HS-5 (cell line): ENCODE data around the gene PDGFB.

Experiments used
- DNase-seq: peaks from one replicate; pipeline ENCODE4 v3.0.0-alpha.2; 2012; ENCODE audit warnings: low read depth

The PDGFB gene

DNA sequence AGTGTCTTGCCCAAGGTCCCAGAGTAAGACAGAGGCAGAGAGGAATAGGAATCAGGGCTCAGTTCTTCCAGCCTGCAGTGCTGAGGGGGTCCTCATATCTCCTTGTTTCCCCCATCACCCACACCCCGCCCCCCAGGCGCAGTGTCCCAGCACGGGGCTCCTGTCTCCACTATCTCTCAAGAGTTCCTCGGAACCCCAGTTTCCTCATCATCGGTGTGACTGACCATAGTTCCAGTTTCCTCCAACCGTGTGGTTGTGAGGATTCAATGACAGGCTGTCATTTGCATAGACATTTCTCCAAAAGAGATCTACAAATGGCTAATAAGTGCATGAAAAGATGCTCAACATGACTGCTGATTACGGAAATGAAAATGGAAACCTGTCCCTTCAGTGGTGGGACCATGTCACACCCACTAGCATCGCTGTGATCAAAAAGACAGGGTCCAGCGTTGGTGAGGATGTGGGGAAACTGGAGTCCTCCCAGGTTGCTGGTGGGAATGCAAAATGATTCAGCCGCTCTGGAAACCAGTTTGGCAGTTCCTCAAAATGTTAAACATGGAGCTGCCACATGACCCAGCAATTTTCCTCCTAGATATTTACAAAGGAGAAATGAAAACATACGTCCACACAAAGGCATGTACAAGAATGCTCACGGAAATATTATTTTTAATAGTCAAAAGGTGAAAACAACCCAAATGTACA is 31.8 kb upstream of the PDGFB start:
- DNase-seq = no peak

DNA sequence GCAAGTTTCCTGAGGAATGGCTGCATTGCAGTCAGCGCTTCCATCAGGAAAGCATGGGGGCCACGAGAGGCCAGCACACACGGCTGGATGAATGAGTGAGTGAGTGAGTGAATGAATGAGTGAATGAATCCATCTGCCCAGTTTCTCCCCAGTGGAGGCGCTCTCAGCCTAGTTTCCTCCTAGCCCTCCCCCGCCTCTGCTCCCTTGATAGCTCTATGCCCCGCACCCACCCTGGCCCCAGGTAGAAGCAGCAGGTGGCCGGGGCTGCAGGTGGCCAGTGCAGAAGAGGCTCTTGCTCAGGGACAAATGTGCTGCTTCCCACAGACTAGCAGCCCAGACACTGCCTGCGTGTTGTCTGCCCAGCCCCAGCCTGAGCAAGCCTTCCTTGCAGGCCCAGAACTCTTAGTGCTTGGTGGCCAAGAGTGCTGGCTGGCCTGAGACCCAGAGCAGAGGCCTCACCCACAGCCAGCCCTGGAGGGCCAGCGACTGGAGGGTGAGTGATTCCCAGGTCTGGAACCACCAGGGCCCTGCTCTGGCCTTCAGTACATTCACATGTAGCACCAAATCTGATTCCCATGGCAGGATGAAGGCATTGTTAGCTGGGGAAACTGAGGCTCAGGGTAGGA is 31.1 kb upstream of the PDGFB start:
- DNase-seq = no peak

DNA sequence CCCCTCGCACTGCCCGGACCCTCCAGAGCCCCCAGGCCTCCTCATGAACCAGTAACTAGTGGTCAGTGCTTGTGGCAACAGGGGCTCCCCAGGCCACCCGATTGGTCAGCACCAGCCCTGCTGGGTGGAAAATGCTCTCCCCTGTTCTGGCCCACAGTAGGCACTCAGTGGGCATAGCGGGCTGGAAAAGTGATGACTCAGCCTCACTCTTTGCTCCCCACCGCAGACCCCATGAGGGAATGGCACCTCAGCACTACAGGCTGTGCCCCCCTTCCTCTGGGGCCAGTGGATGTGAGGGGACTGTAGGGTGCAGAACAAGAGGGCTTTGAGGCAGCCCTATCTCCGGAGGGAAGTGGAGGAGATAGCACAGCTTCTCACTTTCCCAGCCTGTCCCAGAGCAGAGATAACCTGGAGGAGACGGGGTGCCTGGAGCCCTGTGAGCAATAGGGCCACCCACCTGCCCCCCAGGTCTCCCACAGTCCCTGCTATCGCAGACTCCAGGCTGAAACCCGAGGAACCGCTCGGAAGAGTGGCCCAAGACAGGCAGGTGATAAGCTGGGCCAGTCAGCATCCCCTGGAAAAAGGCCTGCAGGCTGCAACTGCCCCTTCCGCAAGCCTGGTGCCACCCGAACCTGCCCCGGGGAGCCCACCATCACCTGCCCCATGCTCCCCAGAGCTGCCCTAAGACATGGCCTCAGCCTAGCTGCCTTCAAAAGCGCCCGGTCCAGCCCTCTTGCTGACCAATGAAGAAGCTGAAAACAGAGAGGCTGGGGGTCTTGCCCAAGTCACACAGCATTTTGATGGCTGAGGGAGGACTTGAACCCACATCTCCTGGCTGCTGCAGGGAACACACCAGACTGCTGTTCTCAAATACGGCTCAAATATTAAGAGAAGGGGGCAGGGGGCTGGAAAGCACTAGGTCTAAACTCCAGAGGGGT is 29.4 kb upstream of the PDGFB start:
- DNase-seq = no peak

DNA sequence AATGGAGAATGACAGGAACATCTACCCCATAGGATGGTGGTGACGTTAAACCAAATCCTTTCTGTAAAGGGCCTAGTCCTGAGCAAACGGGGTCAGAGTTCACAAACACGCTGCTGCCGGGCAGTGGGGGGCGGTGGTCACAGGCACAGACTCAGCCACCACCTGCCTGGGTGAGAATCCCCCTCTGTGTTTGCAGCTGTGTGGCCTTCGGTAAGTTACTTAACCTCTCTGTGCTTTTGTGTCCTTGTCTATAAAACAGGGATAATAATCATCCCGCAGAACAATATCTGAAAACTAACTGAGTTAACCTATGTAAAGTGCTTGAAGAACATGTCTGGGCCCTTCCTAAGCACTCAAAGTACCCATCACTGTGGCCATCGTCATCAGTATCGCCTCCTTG is 26.0 kb upstream of the PDGFB start:
- no peak for DNase-seq

DNA sequence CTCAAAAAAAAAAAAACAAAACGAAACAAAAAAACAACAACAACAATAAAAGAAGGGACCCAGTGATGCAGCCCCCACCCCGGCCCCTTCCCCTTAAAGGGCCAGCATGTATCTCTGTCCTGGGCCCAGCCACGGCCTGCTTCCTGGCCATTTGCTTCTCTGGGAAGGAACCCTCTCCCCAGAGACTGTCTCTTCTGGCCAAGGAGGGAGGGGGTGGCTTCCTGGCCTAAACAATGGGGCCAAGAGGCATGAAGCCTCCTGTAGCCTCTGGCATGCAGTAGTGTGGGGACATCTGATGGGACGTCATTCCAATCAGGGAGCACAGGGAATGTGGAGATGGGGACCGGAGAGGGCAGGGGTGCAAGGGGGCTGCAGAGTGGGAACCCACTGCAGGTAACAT is 25.5 kb upstream of the PDGFB start:
- DNase-seq = no peak

DNA sequence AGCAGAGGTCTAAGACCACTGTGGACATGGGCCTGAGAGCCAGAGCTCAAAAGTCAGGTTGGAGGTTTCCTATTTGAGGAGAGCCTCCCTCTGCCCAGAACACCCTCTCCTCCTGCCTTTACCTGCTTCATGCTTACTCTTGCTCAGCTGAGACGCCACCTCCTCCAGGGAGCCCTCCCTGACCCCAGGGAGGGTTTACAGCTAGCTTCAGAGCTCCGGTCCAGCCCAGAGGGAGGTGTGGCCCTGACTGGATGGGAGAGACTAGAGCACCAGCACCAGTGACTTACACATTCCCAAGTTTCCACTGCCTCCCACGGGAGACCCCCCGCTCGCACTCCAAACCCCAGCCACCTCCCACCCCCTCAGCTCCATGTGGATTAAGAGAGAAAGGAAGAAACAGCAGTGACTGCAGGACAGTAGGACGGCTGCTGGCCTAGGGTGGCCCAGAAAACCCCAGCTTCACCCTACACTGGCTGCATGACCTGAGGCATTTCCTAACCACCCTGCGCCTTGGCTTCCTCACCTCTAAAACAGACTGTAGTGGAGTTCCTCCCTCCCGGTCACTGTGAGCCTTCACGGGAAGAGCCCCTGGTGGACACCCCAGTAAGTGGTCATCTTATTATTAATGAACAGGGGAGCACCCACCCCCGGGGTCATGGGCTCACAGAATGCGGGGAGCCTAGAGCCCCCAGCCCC is 24.5 kb upstream of the PDGFB start:
- no peak for DNase-seq

DNA sequence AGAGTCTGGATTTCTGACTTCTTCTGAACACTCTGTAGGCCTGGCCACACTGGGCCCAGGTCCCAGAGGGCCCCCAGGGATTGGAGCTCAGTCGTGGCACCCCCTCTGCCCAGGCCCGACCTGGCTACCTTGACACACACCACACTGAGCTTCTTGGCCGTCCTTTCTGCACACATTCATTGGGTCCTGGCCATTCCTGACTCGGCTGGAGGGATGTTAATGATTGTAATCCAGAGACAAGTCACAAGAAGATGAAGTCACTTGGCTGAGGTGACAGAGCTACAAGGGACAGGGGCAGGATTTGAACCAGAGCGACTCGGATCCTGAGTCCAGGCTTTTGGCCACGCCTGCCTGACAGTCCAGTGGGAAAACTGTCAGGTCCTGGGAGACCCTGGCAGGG is 23.9 kb upstream of the PDGFB start:
- no peak for DNase-seq

DNA sequence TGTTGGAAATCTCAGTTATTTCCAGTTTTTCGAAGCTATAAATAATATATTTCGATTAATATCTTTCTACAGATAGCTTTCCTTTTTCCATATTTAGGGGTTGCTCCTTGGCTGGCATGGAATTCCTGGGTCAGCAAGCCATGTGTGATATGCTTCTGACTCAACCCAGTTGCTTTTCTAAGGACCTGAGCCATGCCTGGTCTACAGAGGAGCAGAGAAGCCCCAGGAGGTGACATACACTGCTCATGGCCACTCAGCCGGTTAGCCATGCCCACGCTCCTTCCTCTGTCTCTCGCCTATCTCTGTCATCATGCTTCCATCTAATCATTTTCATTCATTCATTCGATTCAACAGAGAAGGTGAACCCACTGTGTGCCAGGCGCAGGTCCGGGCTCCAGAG is 23.2 kb upstream of the PDGFB start:
- no peak for DNase-seq

DNA sequence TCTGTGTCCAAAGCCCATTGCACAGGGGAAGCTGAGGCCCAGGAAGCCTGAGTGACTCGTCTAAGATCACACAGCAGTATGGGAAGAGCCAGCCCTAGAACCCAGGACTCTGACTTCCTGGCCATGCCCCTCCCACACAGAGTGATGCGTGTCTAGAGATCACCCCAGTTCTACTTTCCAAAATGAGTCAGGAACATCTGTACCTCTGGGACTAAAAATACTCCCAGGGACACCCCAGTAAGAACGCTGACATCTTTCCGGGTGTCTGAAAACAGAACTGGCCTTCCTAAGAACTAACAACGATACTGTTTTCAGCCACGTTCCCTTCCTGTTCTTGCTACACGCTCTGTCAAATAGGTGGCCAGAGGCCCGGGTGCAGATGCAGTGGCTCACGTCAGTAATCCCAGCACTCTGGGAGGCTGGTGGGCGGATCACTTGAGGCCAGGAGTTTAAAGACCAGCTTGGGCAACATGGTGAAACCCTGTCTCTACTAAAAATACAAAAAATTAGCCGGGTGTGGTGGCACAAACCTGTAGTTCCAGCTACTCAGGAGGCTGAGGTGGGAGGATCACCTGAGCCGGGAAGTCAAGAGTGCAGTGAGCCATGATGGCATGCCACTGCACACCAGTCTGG is 21.7 kb upstream of the PDGFB start:
- no peak for DNase-seq

DNA sequence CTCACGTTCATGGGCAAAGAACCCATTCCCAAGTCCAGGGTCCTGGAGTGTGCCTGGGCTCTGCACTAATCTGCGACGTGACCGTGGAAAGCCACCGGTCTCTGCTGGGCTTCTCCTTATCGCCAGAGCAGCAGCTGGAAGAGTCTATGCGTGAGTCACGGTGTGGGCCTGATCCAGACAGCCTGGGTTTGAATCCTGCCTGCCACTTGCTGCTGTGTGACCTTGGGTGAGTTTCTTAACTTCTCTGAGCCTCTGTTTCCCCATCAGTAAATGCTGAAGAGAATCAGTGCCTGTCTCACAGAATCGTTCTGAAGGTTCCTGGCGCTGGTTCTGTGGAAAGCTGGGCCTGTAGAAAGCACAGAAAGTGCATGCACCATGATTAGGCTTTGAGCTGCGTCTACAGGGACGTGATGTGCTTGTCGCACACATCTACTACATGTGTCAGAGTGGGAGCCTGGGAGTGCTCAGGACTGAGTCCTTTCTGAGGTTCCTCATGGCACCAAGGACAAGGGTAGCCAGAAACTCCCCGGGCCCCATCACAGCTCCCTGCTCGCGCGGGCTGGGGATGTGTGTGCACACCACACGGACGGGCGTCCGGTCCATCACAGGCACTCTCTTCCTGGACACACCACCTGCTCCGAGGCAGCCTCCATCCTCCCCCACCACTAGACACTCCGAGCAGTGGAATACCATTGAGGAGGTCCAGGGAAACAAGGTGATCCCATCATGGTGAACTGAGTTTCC is 20.5 kb upstream of the PDGFB start:
- no peak for DNase-seq

DNA sequence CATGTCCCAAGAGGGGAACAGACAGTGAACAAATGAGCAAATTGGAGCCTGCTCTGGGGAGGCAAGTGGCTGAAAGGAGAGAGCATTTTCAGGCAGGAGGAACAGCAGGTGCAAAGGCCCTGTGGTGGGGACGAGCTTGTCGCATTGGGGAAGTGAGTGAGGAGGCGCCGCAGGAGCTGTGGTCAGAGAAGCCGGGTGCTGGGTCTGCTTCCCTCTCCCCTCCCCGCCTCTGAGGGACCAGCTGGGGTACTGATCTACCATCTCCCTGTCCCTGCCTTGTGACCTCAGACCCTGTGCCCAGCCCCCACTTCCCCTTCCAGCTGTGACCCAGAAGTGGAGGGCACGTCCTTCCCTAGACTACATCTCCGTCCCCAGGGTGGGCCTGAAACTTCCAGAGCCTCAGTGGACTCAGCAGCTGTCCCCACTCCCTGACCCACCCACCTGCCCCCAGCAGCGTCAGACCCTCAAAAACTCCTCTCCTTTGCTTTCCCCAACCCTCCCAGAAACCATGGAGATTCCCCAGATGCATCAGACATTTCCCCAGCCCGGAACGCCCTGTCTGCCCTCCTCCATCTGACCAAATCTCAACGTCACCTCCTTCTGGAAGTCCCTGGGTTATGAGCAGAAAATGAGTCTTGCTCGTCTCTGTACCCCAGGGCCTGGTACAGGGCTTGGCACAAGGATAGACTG is 19.7 kb upstream of the PDGFB start:
- no peak for DNase-seq

DNA sequence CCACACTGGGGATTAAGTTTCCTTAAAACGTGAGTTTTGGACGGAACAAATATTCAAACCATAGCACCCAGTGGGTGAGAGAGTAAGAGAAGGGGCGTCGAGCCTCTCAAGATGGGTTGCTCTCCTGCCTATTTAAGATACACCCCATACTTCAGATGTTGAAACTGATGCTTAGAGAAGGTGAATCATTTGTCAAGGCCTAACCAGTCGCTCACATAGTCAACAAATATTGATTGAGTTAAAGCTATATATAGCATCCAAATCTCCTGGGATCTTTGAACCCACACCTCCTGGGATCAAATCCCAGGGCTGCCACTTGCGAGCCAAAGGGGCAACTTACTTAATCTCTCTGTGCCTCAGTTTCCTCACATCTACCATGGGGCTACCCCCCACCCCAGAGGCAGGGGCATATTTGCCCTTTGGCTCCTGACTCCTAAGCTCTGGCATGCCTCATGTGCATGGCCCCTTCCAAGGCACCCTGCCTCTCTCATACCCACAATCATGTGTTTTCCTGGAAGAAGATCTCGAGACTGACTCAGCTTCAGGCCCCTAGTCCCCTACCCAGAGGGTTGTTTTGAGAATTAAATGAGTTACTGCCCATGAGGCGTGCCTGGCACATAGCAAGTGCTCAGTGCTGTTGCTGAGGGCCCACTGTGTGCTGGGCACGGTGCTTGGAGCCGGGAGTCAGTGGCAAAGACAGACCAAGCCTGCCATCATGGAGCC is 19.0 kb upstream of the PDGFB start:
- DNase-seq = no peak

DNA sequence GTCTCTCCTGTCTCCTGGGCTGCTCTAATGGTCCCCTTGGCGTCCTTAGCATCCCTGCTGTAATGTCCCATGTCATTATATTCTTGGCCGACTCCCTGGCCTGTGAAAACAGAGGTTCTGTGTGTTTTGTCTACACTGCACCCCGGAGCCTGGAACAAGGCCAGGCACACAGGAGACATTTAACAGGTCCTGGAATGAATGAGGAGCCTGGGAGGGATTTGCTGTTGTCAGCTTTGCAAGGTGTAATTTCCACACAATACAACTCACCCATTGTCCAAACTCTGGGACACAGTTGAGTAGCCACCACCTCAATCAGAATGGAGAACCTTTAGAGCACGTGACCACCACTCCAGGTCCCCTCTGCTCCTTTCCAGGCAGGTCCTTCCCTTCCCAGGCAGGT is 14.9 kb upstream of the PDGFB start:
- no peak for DNase-seq

DNA sequence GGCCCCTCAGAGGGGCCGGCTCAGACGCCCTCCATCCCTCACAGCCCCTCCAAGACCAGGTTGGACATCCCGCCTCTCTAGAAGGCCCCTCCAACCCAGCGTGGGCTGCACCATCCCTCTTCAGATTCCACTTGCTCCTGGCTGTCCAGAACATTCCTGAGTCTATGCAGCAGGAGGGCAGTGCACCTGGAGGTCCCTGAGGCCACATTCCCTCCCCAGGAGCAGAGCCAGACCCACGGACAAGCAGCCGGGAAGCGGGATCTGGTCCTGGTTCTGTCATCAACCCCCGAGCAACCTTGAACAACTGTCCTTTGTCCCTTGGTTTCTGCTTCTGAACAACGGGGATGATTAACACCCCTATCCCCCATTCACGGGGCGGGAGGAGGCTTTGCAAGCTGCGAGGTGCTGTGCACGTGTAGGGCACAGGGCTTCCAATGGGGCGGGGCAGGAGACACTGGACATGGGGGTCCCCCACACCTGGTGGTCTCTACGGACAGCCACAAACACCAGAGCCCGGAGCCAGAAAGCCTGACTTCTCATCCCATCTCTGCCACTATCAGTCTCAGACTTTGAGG is 13.2 kb upstream of the PDGFB start:
- no peak for DNase-seq

DNA sequence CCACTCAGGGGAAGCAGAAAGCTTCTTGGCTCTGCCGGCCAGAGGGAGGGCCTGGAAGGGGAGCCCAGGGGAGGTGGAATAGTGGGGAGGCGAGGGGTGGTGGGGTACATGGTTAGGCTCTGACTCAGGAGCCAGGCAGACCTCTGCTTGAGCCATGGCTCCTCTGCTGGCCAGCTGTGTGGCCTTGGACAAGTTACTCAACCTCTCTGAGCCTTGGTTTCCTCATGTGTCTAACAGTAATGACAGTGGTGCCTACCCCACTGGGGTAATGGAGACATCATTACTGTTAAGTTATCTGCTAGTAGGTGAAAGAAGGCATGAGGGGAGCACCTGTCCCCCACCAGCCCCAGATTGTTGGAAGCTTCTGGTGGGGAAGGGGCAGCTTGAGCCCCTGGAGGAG is 12.2 kb upstream of the PDGFB start:
- no peak for DNase-seq

DNA sequence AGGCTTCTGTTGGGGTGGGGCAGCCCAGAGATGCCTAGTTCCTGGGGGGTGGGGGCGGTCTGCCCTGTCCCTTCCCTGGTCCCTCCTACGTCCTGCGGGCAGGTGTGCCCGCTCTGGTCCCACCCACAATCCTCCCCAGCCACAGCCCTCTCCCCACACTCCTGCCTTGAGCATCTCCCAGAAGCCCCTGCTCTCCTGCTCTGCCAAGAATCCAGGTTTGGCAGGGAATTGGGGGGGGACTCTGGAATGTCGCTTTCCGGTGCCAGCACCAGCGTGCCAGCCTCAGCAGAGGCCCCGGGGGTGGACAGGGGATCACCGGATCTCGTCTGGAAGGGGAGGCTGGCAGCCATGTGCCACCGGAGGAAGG is 11.4 kb upstream of the PDGFB start:
- no peak for DNase-seq

DNA sequence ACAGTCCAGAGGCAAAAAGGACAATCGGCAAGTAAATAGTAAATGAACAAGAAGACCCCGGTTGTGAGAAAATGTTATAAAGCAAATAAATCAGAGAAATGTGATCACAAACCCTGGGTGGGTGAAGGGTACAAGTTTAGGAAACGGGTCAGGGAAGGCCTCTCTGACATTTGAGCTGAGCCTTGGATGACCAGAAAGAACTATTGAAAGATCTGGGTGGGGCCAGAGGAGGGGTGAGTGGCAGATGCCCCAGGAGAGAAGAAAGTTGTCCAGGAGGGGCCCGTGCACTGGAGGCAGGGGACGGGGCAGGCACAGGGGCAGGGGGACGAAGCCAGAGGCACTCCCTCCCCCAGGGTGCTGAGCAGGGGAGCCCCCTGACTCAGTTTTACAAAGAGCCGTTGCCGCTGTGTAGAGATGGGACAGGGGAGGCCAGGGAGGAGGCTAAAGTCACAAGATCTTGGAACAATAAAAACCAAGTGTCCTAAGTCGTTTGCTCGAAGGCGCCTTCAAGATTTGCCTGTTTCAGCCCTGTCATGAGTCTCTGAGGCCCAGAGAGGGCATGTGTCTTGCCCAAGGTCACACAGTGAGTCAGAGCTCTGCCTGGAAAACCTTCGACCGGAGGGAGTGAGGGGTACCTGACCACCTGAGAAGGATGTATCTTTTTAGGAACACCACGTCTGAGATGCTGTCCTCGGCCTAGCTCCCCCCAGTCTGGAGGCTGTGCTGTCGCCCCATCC is 10.8 kb upstream of the PDGFB start:
- no peak for DNase-seq

DNA sequence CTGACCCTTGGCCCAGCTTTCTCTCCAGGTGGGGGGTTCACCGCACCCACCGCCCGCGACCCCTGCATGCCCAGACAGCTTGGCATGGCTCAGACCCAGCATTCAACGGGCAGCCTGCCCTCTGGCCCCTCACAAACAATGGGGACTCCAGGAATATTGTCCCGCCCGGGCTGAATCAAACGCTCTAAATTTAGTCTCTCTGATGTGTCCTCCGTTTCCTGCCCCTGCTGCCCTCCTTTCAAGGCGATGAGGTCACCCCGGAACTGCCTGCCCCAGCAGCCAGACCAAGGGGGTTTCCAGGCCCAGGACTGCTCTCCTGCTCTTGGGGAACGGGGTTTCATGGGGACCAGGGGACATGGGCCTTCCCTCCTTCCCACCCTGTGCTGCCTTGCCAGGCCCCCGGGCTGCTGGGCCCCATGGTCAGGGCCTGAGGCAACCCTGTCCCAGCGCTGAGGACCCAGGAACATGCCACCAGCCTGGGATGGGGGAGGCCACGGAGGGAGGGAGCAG is 10.1 kb upstream of the PDGFB start:
- DNase-seq = peak; percentile 24

DNA sequence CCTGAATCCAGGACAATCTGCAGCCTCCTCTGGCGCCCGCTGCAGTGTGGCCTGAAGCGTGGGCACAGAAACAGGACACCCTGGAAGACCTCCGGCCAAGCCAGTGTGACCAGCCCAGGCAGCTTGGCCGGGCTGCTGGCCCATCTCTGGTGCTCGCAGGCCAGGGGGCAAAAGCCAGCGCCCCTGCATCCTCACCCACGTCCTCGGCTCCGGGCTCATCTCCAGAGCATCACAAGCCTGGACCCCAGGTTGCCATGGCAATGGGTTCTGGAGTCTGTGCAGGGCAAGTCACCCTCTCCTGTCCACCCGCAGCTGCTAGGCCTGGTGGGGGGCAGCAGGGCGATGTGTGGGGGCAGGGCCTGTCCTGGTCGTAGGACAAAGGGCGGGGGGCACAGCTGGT is 9.3 kb upstream of the PDGFB start:
- DNase-seq = no peak
